Caki2 (cell line): Measurements from ENCODE around the gene NHP2. TPM values are rescaled to one million over a fixed set of nuclear protein-coding genes. Genes with fewer than 3 reads are reported as not detected.

Experiments used
- DNase-seq: peaks from one replicate; pipeline ENCODE4 v3.0.0-alpha.2; 2015; ENCODE audit warnings: low read depth
- in situ Hi-C: cut with HindIII; loops from 2 replicates; pipeline ENCODE4 v1.10.0; 2016; ENCODE audit warnings: low sequenced_read_pairs, low pct_unique_long_range_greater_than_20kb, mixed read lengths
- total RNA-seq: library from RNA; depleted of rRNA; stranded (reverse); fragments of >200 nt; shearing (Covaris generic); gene quantifications from 2 replicates; pipeline ENCODE4 v1.2.3, GENCODE V29; 2014; ENCODE audit warnings: low replicate concordance; rRNA removed

The NHP2 gene
- total RNA-seq, 1 experiment from 2014 or later, result 352 TPM

- DNase-seq, result no peak
- in situ Hi-C loops, result no loop called here
Observed at GRCh38 chr5:178107756-178108310, 45.9 kb downstream of the NHP2 start.

DNA sequence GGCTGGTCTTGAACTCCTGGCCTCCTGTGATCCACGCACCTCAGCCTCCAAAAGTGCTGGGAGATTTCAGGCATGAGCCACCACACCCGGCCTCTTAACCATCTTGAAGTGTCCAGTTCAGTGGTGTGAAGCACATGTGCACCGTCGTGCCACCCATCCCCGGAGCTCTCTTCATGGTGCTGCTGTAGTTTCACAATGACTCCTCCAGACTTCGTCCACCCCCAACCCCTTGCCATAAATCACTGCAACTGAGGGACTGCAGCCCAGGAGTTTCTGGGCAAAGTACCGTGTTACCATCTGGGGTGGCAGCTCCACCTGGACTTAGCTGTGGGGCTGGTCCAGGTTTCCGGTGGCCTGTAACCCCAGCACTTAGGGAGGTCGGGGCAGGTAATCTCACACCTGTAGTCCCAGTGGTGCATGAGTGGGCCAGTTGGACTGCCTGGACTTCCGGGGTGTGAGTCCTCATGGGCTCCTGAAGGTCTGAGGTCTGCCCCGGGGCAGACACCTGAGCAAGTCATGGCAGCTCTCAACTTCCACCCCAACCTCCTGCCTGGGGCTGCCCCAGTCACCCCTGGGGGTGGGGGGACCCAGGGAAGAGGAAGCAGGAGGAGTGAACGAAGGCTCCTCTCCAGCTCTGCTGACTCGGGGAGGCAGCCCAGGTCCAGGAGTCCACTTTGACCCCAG, 47.0 kb downstream of the NHP2 start:
- in situ Hi-C loops, result no loop called here
- no peak for DNase-seq

- in situ Hi-C loops, result no loop called here
- no peak for DNase-seq
Observed at GRCh38 chr5:178106086-178106485, 47.6 kb downstream of the NHP2 start.

GRCh38 chr5:178104492-178104891, 49.2 kb downstream of the NHP2 start:
- DNase-seq, result no peak
- in situ Hi-C loops, result no loop called here

DNA sequence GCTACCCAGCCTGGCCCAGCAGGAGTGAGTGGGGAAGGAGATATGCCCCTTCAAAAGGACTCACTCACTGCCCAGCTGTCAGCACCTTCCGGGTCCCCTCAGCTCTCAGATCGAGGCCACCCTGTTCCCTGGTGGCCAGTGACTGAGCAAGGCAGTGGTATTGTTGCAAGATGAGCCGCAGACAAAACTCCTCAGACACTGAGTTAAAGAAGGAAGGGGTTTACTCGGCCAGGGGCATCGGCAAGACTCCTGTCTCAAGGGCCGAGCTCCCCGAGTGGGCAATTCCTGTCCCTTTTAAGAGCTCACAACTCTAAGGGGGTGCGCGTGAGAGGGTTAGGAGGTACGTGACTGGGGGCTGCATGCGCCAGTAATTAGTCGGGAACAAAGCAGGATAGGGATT, 50.1 kb downstream of the NHP2 start:
- in situ Hi-C loops, result no loop called here
- DNase-seq, result no peak

Other genes starting within 250 kb of the NHP2 start
- gene PROP1, start 157.6 kb downstream of the NHP2 start, total RNA-seq, result not detected in 2 replicates
- gene N4BP3, start 40.4 kb downstream of the NHP2 start, total RNA-seq, result 1.8 and 6.2 TPM in 2 replicates
- 60.2 and 63.2 TPM in 2 replicates for gene RMND5B, start 22.9 kb downstream of the NHP2 start, total RNA-seq
- gene GMCL2, start 33.5 kb upstream of the NHP2 start, total RNA-seq, result not detected in 2 replicates
- 166 and 175 TPM in 2 replicates for gene HNRNPAB, start 50.6 kb upstream of the NHP2 start, total RNA-seq
- 31.0 and 34.8 TPM in 2 replicates for gene PHYKPL, start 78.9 kb upstream of the NHP2 start, total RNA-seq